UCSD-AML1 (cell line): Measurements from ENCODE around the gene OTULIN.

Experiments
- DNase-seq: peaks from one replicate; lab custom pipeline; 2025; ENCODE audit not compliant: unreplicated experiment; lab: John Stamatoyannopoulos, UW

OTULIN gene

DNA sequence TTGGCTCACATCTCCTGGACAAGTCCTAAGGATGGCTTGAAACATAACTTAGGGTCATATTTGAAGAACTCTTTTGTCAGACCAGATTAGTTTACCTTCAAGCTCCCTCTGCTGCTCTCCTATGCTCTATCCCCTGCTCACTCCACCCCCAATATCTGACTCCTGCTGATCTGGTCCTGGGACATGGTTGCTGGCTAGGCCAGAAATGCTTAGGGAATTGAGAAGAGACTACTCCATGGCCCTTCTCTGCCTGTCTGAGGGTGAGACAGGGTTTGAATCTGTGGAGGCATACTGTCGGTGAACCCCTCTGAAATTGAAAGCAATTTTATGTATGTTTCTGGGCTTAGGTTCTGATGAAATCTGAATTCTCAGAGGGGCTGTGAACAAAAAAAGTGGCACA is 3.3 kb downstream of the OTULIN start:
- DNase-seq: no peak

DNA sequence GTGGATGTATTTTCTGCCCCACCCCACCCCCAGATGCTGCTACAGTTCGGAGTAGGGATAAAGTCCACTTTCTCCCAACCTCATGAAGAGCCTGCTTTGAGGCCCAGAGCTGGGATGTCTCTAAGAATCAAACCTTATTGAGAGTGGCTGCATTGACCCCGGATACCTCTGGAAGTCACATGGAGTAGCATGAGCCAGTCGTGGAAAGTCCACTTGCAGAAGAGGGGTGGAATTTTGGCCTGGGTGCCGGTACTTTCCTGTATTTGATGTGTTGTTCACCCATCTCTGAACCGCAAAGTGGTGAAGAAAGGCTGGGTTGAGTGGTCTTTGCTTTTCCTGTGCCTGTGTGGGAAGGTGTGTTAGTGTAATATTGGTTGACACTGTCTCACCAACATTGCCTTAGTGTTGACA is 3.7 kb downstream of the OTULIN start:
- DNase-seq: no peak

GRCh38 chr5:14669415-14669814 is 4.9 kb downstream of the OTULIN start:
- no peak for DNase-seq

GRCh38 chr5:14669975-14670374 is 5.5 kb downstream of the OTULIN start:
- no peak for DNase-seq

DNA sequence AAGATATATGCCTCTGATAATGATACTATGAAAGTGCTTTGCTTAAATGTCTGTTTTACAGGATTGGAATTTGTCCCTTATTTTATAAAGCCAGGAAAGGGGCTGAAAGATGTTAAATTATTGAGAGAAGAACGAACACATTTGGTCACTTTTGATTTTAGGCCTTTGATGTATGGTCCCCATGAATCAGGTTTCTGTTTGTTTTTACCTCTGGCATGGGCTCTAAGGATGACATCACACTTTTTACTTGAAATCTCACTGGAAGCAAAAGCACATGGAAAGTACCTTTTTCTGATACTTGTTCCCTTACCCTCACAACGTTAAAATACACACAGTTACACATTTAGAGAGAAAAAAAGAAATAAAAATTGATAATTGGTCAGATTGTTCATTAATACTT is 6.9 kb downstream of the OTULIN start:
- DNase-seq: no peak

GRCh38 chr5:14672082-14672481 is 7.6 kb downstream of the OTULIN start:
- DNase-seq: no peak

- no peak for DNase-seq
Observed at GRCh38 chr5:14672484-14673394, 8.2 kb downstream of the OTULIN start.

GRCh38 chr5:14673443-14673842 is 8.9 kb downstream of the OTULIN start:
- no peak for DNase-seq

DNA sequence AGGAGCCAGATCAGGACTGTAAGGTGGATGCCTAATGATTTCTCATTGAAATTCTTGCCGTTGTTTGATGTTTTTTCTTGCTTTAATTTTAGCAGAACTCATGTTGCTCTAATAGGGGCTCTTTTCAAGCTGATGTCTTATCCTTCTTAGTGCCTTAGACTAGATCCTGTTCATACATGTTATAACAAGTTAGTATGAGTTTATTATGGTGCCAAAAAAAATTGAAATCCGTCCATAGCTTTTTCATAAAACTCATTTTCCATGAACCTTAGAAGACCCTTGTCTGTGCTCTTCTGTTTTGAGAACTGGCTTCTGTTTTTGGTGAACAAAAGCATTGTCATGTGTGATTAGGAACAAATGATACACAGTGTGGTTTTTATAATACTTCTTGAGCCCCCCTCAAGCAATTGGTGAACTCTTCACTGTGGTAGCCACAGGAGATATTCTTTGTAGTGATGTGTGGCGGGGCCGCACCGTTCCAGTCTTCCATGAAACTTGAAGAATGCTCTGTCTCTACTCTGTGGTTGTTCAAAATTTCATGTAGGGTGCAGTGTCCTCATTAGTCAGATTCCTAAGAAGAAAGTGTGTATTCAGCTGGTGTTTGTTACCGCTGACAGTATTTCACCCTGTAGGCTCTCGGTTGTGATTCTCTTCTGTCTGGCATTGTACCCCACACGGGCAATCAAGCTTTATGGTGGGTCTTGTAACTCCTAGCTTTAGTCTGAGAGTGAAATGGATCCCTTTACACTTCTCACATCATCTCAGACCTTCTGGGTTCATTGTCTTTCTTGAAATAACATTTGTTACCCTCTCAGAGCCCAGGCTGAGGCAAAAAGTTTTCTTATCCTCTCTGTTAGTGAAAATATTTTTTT is 10.7 kb downstream of the OTULIN start:
- no peak for DNase-seq

GRCh38 chr5:14675865-14676300 is 11.4 kb downstream of the OTULIN start:
- no peak for DNase-seq

DNA sequence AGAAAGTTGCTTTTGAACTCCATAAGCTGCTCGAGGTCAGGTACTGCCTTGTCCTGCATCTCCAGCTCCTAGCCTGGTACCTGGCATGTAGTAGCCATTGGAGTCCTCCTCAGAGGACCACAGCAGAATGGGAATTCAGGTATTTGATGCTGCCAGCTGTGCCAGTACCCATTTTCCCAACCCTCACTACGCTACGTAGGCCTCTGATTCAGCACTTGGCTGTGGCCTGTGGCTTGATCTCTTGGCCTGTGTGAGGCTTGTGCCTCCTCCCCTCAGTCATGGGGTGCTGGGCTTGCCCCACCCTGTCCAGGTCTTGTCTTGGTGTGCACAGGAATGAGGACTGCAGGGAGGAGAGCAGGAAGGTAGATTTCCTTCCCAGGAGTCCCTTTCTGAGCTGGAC is 11.8 kb downstream of the OTULIN start:
- peak; percentile 53 for DNase-seq

DNA sequence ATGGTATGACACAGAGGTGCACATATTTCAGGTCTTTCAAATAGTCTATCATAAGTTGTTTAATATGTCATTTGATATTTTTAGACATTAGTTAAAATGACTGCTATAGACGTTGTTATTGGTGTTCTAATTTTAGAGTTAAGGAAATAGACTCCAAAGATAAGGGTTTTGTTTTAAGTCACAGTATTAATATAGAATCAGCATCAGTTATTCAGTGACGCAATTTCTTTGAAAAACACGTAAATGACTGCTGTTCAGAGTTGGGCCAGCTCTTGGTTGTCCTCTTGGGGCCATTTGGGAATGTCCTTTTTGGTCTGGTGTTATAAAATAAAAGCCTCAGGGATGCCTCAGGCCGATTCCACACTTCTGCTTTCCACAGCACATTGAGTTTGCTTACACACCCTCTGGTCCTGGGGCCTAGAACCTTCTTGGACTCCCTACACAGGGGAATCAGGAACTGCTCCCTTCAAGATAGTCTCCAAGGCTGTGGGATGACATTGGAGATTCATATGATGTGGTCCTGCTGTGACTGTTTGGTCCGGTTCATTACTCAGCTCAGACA is 14.3 kb downstream of the OTULIN start:
- DNase-seq: no peak

- DNase-seq: no peak
Observed at GRCh38 chr5:14679595-14679994, 15.1 kb downstream of the OTULIN start.

DNA sequence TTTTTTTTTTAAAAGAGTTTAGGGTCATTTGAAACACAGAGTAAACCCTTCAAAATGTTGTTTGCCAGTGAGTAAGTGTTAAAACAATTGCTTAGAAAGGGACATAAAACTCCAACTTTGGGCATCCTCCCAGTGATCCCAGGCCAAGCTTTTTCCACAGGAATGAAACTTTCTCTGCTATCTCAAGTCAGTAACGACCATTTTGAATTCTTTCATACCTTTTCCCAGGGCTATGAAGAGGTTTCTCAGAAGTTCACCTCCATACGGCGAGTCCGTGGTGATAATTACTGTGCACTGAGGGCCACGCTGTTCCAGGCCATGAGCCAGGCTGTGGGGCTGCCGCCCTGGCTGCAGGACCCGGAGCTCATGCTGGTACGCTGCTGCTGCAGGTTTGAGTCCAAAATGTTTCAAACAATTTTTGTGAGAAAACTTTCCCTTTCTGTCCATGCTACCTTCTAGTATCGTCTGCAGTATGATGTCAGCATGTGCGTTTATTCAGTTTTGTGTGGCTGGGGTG is 16.8 kb downstream of the OTULIN start:
- DNase-seq: no peak

- DNase-seq: no peak
Observed at GRCh38 chr5:14683906-14684455, 19.5 kb downstream of the OTULIN start.

DNA sequence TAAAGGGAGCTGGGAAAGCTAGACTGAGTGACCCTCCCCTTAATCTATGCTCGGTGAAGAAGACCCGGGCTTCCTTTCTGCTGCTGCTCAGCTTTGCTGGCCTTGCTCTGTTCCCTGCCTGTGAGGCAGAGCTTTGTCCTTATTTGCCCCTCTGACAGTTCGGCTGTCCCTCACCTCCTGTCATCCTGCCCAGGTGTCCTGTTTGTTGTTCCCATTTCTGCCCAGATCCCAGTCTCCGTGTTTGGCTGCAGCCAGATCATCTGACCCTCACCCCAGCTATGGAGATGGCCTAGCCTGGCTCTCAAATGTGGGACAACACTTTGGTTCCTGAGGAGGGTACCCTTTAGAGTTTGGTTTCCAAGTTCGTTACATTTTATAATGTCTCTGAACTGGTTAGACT is 20.2 kb downstream of the OTULIN start:
- DNase-seq: no peak

GRCh38 chr5:14685757-14686156 is 21.2 kb downstream of the OTULIN start:
- no peak for DNase-seq

- no peak for DNase-seq
Observed at GRCh38 chr5:14686517-14686916, 22.0 kb downstream of the OTULIN start.

DNA sequence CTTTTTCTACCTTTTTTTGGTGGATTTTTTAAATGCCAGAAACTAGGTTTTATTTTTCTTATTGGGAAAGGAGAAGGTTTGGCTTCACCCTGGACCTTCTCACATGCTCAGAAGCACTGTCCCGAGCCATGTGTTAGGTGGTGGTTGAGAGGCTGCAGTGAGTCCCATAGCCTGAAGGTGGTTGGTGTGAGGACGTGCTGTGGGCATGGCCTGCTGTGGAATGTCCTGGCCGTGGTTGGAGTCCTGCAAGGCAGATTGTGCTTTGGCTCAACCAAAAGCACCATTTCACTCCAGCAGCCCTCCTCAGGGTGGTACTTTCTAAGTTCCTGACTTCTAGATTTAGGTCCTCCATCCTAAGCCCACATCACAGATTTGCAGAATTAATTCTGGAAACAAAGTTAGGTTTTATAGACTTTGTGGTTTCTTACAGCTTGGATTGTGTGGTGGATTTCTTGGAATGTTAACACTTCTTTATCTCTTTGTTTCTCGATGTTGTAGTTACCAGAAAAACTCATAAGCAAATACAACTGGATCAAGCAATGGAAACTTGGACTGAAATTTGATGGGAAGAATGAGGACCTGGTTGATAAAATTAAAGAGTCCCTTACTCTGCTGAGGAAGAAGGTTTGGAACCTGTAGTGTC is 22.6 kb downstream of the OTULIN start:
- no peak for DNase-seq

GRCh38 chr5:14693070-14693469 is 28.6 kb downstream of the OTULIN start:
- DNase-seq: no peak

DNA sequence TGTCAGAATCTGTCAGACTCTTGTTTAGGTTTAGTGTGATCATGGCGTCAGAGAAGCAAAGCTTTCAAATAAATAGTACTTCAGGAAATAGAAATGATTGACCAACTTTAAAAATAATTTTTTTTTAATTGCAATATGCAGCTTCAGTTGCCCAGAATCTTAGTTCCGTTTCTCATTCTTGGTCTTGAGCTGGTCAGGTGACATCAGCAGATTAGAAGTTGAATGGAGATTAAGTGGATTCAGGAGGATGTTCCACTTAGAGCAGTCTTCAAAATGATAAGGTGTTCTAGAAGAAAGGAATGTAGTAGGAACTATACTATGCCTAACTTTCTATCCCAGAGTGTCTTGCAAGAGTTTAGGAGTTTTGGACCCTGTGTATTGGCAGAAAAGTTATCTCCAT is 30.6 kb downstream of the OTULIN start:
- no peak for DNase-seq
